ENCODE data around the gene MSX2.

Gene MSX2

DNA sequence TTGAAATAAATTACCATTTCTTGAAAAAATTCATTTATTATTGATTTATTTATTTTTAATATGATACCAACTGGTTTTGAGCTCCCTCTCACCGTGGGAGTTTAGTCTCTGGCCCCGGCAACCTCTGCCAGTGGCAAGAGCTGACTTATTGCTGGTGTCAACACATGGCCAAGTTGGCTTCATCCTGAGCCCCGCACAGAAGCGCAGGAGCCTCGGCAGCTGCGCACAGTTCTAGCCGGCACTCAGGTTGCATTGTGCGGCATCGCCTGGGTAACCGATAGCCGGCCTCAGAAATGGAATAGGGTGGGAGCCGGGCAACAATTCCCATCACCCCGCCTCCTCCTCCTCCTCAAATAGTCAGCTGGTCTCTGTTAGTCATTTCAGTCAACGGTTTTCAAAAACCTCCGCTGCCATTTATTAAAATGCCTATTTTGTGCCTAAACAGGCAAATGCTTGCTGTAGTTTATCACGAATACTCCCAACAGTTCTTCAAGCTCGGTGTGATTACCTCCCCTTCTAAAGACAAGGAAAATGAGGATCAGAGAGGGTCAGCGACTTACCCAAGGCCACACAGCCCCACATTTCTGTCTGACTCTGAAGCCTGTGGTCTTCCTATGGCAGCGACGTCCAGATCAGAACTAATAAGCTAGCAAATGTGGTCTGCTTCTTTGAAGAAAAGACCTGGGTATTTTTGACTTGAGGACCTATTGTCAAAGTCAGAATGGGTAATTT is 15.7 kb upstream of the MSX2 start:
- H3K27ac ChIP-seq = no peak overlapping the region
- DNase-seq (ENCODE audit: low read depth, low spot score) = no peak
- TF ChIP-seq POLR2AphosphoS5 (IDR thresholded peaks at IDR 0.05; ENCODE audit: borderline replicate concordance, low read depth, low read length) = no peak
- no peak for TF ChIP-seq FOXP2 (optimal IDR thresholded peaks at IDR 0.05; ENCODE audit: control extremely low read depth, extremely low read length, insufficient read depth)
- TF ChIP-seq EZH2 (IDR thresholded peaks at IDR 0.05) = no peak
- no peaks in the 10 kb centered on the region for H3K9me3 ChIP-seq (ENCODE audit: low read depth, low read length)
- no peak overlapping the region for H3K4me3 ChIP-seq
- H3K9ac ChIP-seq (ENCODE audit: insufficient read length) = no peak overlapping the region
- no peaks in the 10 kb centered on the region for H3K36me3 ChIP-seq (ENCODE audit: insufficient read depth, low read length)

DNA sequence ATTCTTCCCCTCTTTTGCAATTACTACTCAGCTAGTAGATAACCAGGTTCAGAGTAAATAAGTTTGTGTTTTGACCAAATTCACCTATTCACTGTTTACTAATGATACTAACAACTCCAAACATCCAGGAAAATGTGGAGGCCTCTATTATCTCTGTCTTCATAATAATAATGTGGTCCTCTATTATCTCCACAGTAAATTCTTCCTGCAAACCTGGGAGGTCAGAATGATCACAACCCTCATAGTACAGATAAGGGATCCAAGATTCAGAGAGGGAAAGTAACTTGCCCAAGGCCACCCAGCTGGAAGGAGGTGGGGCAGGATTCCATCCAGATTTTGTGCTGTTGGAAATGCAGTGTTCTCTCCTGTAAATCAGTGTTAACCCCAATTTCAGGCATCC is 9.6 kb upstream of the MSX2 start:
- TF ChIP-seq POLR2AphosphoS5 (IDR thresholded peaks at IDR 0.05; ENCODE audit: borderline replicate concordance, low read depth, low read length) (no peak), EZH2 (IDR thresholded peaks at IDR 0.05) (no peak), FOXP2 (optimal IDR thresholded peaks at IDR 0.05; ENCODE audit: control extremely low read depth, extremely low read length, insufficient read depth) (no peak)
- Histone ChIP-seq H3K9me3 (ENCODE audit: low read depth, low read length) (no peaks in the 10 kb centered on the region), H3K27ac (no peak overlapping the region), H3K9ac (ENCODE audit: insufficient read length) (no peak overlapping the region), H3K4me3 (no peak overlapping the region), H3K36me3 (ENCODE audit: insufficient read depth, low read length) (no peaks in the 10 kb centered on the region)
- no peak for DNase-seq (ENCODE audit: low read depth, low spot score)

DNA sequence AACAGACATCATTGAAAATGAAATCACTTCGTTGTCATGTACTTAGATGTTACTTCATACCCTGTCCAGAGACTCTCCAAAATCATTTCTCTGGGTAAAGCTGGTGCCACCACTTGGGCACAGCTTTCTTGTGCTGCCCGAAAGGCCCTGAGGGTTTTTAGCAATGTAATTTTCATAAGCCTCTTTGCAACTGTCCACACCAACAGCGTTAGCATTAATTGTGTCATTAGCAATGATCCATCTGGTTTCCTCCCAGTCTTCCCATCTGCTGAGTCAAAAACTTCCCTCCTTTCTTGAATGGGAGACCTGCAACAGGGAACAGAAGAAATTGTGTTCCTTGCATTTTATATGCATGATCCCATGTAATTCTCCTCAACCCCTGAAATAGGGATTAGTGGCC is 8.6 kb upstream of the MSX2 start:
- H3K27ac ChIP-seq = no peak overlapping the region
- DNase-seq (ENCODE audit: low read depth, low spot score) = no peak
- no peak for TF ChIP-seq FOXP2 (optimal IDR thresholded peaks at IDR 0.05; ENCODE audit: control extremely low read depth, extremely low read length, insufficient read depth)
- no peak for TF ChIP-seq POLR2AphosphoS5 (IDR thresholded peaks at IDR 0.05; ENCODE audit: borderline replicate concordance, low read depth, low read length)
- no peak for TF ChIP-seq EZH2 (IDR thresholded peaks at IDR 0.05)

DNA sequence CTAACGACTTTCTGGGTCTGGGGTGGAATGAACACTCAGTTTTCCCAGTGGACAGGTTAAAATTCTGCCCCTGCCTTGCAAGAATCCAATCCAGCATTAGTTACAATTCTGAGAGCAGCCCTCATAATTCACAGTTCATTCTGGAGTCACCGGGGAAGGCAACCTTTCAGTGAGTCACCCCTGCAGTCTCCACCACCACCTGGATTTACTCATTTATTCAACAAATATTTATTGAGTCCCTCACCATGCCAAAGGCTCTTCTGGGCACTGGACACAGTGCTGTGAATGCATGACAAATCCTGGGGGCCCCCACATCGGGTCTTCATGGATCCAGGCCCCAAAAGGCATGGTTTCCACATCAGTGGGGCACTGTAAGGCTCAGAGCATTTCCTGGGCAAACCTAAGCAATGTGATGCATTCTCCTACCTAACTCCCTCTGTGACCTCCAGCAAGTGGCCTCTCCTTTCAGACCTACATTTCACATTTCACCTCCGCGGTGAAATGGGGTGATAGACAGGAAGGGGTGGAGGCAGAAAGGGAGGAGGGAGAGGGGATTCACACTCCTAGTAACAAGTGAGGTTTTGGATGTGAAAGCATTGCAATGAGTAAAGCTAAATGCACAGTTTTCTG is 6.4 kb upstream of the MSX2 start:
- H3K9me3 ChIP-seq (ENCODE audit: low read depth, low read length) = no peaks in the 10 kb centered on the region
- H3K36me3 ChIP-seq (ENCODE audit: insufficient read depth, low read length) = no peaks in the 10 kb centered on the region
- TF ChIP-seq EZH2 (IDR thresholded peaks at IDR 0.05) (no peak), POLR2AphosphoS5 (IDR thresholded peaks at IDR 0.05; ENCODE audit: borderline replicate concordance, low read depth, low read length) (no peak), FOXP2 (optimal IDR thresholded peaks at IDR 0.05; ENCODE audit: control extremely low read depth, extremely low read length, insufficient read depth) (no peak)
- H3K4me3 ChIP-seq = no peak overlapping the region
- H3K9ac ChIP-seq (ENCODE audit: insufficient read length) = no peak overlapping the region
- no peak overlapping the region for H3K27ac ChIP-seq
- DNase-seq (ENCODE audit: low read depth, low spot score) = no peak

More for the DNA sequence above, 8.6 kb upstream of the MSX2 start:
- no peak overlapping the region for H3K9ac ChIP-seq (ENCODE audit: insufficient read length)
- H3K36me3 ChIP-seq (ENCODE audit: insufficient read depth, low read length) = no peaks in the 10 kb centered on the region
- no peak overlapping the region for H3K4me3 ChIP-seq
- no peaks in the 10 kb centered on the region for H3K9me3 ChIP-seq (ENCODE audit: low read depth, low read length)

DNA sequence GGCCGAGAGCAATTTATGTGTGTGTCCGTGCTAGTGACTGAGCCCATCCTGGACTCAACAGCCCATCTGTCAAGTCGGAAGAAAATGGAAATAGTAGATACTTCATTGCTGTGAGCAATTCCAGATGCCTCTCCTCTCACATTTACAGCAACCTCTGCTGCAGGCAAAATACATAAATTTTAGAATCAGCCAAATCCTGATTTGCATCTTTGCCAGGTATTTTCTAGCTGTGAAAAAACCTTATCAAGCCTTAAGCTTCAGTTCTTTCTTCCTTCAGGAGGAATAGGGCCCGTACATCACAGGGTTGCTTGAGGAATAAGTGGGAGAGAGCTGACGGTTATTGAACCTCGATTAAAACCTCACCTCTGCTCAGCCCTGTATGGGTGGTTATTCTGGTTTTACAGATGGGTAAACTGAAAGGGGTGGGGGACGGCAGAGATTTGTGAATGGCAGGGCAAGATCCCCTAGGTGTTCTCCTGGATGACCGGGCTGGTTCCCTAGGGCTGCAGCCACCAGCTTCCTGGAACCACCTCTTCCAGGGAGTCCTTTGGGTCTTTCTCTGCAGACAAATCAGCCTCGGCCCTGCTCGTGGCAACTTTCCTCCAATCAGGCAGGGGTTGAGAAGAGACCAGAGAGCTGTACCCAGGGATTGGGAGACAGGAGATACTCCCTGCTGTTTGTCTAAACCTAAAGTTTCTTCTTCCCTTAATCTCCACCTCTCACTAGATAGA is 5.3 kb upstream of the MSX2 start:
- Histone ChIP-seq H3K36me3 (ENCODE audit: insufficient read depth, low read length) (no peaks in the 10 kb centered on the region), H3K9ac (ENCODE audit: insufficient read length) (no peak overlapping the region), H3K27ac (no peak overlapping the region), H3K9me3 (ENCODE audit: low read depth, low read length) (no peaks in the 10 kb centered on the region), H3K4me3 (no peak overlapping the region)
- no peak for TF ChIP-seq FOXP2 (optimal IDR thresholded peaks at IDR 0.05; ENCODE audit: control extremely low read depth, extremely low read length, insufficient read depth)
- no peak for TF ChIP-seq POLR2AphosphoS5 (IDR thresholded peaks at IDR 0.05; ENCODE audit: borderline replicate concordance, low read depth, low read length)
- no peak for TF ChIP-seq EZH2 (IDR thresholded peaks at IDR 0.05)
- no peak for DNase-seq (ENCODE audit: low read depth, low spot score)

DNA sequence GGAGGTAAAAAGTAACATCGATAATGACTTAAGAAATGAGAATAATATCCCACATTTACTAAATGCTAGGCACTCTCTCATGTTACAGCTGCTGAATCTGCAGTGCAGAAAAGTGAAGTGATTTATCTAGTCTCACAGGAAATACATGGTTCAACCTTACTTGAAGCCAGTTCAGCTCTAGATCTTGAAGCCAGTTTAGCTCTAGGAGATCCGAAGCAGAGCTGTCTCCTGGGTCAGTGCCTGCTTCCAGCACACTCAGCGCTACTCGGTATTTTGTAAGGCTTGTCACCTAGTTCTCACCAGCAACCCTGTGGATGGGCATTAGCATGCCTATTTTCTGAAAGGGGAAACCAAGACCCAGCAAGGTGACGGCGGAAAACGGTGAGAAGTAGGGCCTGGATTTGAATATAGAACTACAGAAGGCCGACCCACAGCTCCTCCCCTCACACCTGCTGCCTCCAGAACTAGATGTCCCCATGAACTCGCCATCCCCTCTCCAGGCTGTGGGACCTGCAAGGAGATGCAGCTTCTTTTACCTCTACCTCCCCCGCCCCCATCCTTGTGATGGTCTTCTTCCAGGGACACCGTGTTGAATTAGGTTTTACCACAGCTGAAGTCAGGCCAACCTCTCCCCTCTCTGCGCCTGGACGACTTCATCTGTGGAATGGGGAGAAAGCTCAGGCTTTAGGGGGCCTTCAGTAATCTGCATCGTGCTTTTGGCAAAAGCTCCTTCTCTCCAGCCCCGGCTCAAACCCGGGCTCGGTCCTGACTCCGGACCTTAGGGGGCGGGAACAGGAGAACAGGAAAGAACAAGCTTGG is 4.4 kb upstream of the MSX2 start:
- no peaks in the 10 kb centered on the region for H3K36me3 ChIP-seq (ENCODE audit: insufficient read depth, low read length)
- no peak overlapping the region for H3K9ac ChIP-seq (ENCODE audit: insufficient read length)
- peak overlapping the region; percentile 55; the same call in 1 of the 2 replicates for H3K4me3 ChIP-seq
- TF ChIP-seq POLR2AphosphoS5 (IDR thresholded peaks at IDR 0.05; ENCODE audit: borderline replicate concordance, low read depth, low read length) (no peak), EZH2 (IDR thresholded peaks at IDR 0.05) (no peak), FOXP2 (optimal IDR thresholded peaks at IDR 0.05; ENCODE audit: control extremely low read depth, extremely low read length, insufficient read depth) (no peak)
- DNase-seq (ENCODE audit: low read depth, low spot score) = no peak
- no peak overlapping the region for H3K27ac ChIP-seq
- no peaks in the 10 kb centered on the region for H3K9me3 ChIP-seq (ENCODE audit: low read depth, low read length)

DNA sequence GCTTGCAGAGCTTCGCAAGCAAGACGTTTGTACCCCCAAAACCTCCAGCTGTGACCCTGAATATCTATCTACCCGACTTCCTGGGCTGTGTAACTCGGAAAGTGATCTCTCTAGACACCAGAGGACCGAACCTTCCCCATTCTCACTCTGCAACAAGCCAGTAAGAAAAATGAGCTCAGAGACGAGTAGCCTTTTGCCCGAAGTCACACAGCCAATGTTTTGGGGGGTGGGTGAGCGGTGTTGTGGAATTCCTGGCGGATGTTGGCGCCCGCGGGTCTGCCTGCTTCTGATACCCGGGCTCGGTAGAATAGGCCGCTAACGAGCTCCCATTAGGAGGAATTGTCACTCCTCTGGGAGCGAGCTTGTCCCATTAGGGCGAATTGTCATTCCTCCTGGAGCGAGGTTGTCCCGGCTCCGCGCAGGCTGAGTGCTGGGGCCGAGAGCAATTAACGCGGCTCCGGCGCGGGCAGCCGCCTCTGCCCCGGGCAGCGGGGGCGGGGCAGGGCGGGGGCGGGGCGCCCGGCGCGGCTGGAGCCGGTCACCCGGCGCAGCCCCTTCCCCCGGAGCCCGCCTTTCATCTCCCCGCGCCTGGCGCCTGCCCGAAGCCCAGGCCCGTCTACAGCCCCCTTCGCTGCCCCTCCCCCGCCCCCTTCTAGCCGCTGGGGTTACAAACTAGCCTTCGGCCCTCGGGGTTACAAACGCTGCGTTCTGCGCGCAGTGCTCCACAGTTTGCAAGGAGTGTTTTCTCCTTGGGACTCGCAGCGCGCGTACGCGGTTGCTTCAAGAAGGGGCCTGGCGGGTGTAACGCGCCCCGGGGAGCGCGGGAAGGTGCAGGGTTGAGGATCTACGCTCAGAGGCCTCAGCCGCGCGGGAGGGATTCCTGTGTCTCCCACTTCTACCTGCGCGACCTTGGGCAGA is 3.5 kb upstream of the MSX2 start:
- Histone ChIP-seq H3K36me3 (ENCODE audit: insufficient read depth, low read length) (no peaks in the 10 kb centered on the region), H3K9me3 (ENCODE audit: low read depth, low read length) (no peaks in the 10 kb centered on the region), H3K4me3 (peak overlapping the region; percentile 55), H3K9ac (ENCODE audit: insufficient read length) (no peak overlapping the region), H3K27ac (no peak overlapping the region)
- no peak for DNase-seq (ENCODE audit: low read depth, low spot score)
- TF ChIP-seq POLR2AphosphoS5 (IDR thresholded peaks at IDR 0.05; ENCODE audit: borderline replicate concordance, low read depth, low read length) (no peak), EZH2 (IDR thresholded peaks at IDR 0.05) (no peak), FOXP2 (optimal IDR thresholded peaks at IDR 0.05; ENCODE audit: control extremely low read depth, extremely low read length, insufficient read depth) (no peak)
